Measurements from ENCODE around the gene ARPC4. TPM values are rescaled to one million over a fixed set of nuclear protein-coding genes. Genes with fewer than 3 reads are reported as not detected.
"Not testable (repeated sequence)": the region's sequence is repeated elsewhere in the genome, so short reads cannot be mapped to it uniquely, and the experiment has no call there.

ARPC4 gene
- total RNA-seq, 3 donors from 2014 or later (not counting 1 experiment from before 2014, with no cell fraction given), result 282 to 288 (median 285) TPM

GRCh38 chr3:9769012-9769411 lies 23.9 kb upstream of the ARPC4 start:
- intact Hi-C loops (cut with micrococcal nuclease), result loop anchor here (2.0 kb wide), 1 partner anchor 18 kb away; no protein-coding TSS in a partner anchor
- no peaks in the 10 kb centered on the region for H3K27me3 Mint-ChIP-seq (ENCODE audit: low read depth in 2 of 2)
- peaks cover 36% of the 10 kb centered on the region for H3K4me1 ChIP-seq (ENCODE audit: control insufficient read depth, insufficient read depth, low read length)
- H3K9me3 ChIP-seq (ENCODE audit: control insufficient read depth, insufficient read depth, low read length), result no peaks in the 10 kb centered on the region
- no peaks in the 10 kb centered on the region for H3K36me3 Mint-ChIP-seq
- WGBS (ENCODE audit: insufficient coverage), result 86% methylated on average over 5 of the region's 5 CpGs
- H3K27ac Mint-ChIP-seq, result peak overlapping the region in 1 of 2 donors; percentile 84
- peak overlapping the region; percentile 31 for H3K4me3 ChIP-seq (ENCODE audit: low read length)
- TF ChIP-seq CTCF (IDR thresholded peaks at IDR 0.05), result no peak
- H3K36me3 ChIP-seq (ENCODE audit: control insufficient read depth, insufficient read depth, low read length), result no peaks in the 10 kb centered on the region
- no peaks in the 10 kb centered on the region for H3K9me3 Mint-ChIP-seq
- H3K27ac ChIP-seq (ENCODE audit: low read length), result no peak overlapping the region
- no peak for DNase-seq
- H3K4me1 Mint-ChIP-seq, result peaks cover 35 to 49% of the 10 kb centered on the region in 2 donors
- peak overlapping the region; percentile 77 for H3K4me3 Mint-ChIP-seq
- H3K27me3 ChIP-seq (ENCODE audit: control insufficient read depth, insufficient read depth, low read length), result no peaks in the 10 kb centered on the region
- ATAC-seq, result no peak

GRCh38 chr3:9769426-9770275 lies 23.2 kb upstream of the ARPC4 start, which contains the start of gene CAMK1:
Gene CAMK1, minus strand, starts transcription at chr3:9769947. Its CDS starts 2,198 bp downstream, at chr3:9767749.
- no peaks in the 10 kb centered on the region for H3K27me3 Mint-ChIP-seq (ENCODE audit: low read depth in 2 of 2)
- DNase-seq (peak; percentile 57 to 64), ATAC-seq (peak; percentile 89 to 97 (median 96))
- Histone ChIP-seq H3K27ac (ENCODE audit: low read length) (no peak within 1 kb of the TSS), H3K4me3 (ENCODE audit: low read length) (peak within 1 kb of the TSS; percentile 31), H3K27me3 (ENCODE audit: control insufficient read depth, insufficient read depth, low read length) (no peaks in the 10 kb centered on the region), H3K9me3 (ENCODE audit: control insufficient read depth, insufficient read depth, low read length) (no peaks in the 10 kb centered on the region), H3K4me1 (ENCODE audit: control insufficient read depth, insufficient read depth, low read length) (peaks cover 36% of the 10 kb centered on the region), H3K36me3 (ENCODE audit: control insufficient read depth, insufficient read depth, low read length) (no peaks in the 10 kb centered on the region)
- no peaks in the 10 kb centered on the region for H3K36me3 Mint-ChIP-seq
- intact Hi-C loops (cut with micrococcal nuclease), result loop anchor here (2.0 kb wide), 1 partner anchor 19 kb away; no protein-coding TSS in a partner anchor
- H3K4me1 Mint-ChIP-seq, result peaks cover 35 to 49% of the 10 kb centered on the region in 2 donors
- 16% methylated on average over 49 of the region's 49 CpGs for WGBS (ENCODE audit: insufficient coverage)
- H3K27ac Mint-ChIP-seq, result peak within 1 kb of the TSS in 1 of 2 donors; percentile 84
- no peak for TF ChIP-seq CTCF (IDR thresholded peaks at IDR 0.05)
- peak within 1 kb of the TSS; percentile 86 for H3K4me3 Mint-ChIP-seq
- H3K9me3 Mint-ChIP-seq, result no peaks in the 10 kb centered on the region

GRCh38 chr3:9770276-9770812 lies 22.5 kb upstream of the ARPC4 start:
- Mint-ChIP-seq H3K36me3 (no peaks in the 10 kb centered on the region), H3K27me3 (ENCODE audit: low read depth in 2 of 2) (no peaks in the 10 kb centered on the region), H3K9me3 (no peaks in the 10 kb centered on the region), H3K27ac (peak overlapping the region in 1 of 2 donors; percentile 84), H3K4me3 (peak overlapping the region; percentile 86), H3K4me1 (peaks cover 35 to 49% of the 10 kb centered on the region in 2 donors)
- no peaks in the 10 kb centered on the region for H3K27me3 ChIP-seq (ENCODE audit: control insufficient read depth, insufficient read depth, low read length)
- H3K27ac ChIP-seq (ENCODE audit: low read length), result no peak overlapping the region
- H3K9me3 ChIP-seq (ENCODE audit: control insufficient read depth, insufficient read depth, low read length), result no peaks in the 10 kb centered on the region
- intact Hi-C loops (cut with micrococcal nuclease), result no loop called here
- H3K4me3 ChIP-seq (ENCODE audit: low read length), result peak overlapping the region; percentile 31
- peaks cover 36% of the 10 kb centered on the region for H3K4me1 ChIP-seq (ENCODE audit: control insufficient read depth, insufficient read depth, low read length)
- no peak for TF ChIP-seq CTCF (IDR thresholded peaks at IDR 0.05)
- DNase-seq (no peak), ATAC-seq (peak in 1 of 3 donors; percentile 22)
- 38% methylated on average over 14 of the region's 15 CpGs for WGBS (ENCODE audit: insufficient coverage)
- H3K36me3 ChIP-seq (ENCODE audit: control insufficient read depth, insufficient read depth, low read length), result no peaks in the 10 kb centered on the region

DNA sequence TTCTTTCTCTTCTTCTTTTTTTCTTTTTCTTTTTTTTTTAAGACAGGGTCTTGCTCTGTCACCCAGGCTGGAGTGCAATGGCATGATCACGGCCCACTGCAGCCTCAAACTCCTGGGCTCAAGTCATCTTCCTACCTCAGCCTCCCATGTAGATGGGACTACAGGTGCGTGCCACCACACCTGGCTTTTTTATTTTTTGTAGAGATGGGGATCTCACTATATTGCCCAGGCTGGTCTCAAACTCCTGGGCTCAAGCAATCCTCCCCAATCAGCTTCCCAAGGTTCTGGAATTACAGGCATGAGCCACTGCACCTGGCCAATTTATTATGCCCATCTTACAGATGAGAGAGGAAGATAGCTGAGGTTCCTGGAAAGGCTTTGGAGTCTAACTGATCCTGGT lies 21.9 kb upstream of the ARPC4 start:
- intact Hi-C loops (cut with micrococcal nuclease); DNase-seq; H3K27me3 Mint-ChIP-seq (ENCODE audit: low read depth in 2 of 2); H3K36me3 ChIP-seq (ENCODE audit: control insufficient read depth, insufficient read depth, low read length); ATAC-seq; H3K4me3 ChIP-seq (ENCODE audit: low read length); H3K27me3 ChIP-seq (ENCODE audit: control insufficient read depth, insufficient read depth, low read length); H3K9me3 ChIP-seq (ENCODE audit: control insufficient read depth, insufficient read depth, low read length); H3K9me3 Mint-ChIP-seq; H3K36me3 Mint-ChIP-seq; H3K27ac ChIP-seq (ENCODE audit: low read length): not testable (repeated sequence)
- Mint-ChIP-seq H3K27ac (peak overlapping the region in 1 of 2 donors; percentile 84), H3K4me1 (peaks cover 35 to 47% of the 10 kb centered on the region in 2 donors), H3K4me3 (peak overlapping the region; percentile 86)
- 100% methylated on average over 1 of the region's 2 CpGs for WGBS (ENCODE audit: insufficient coverage)
- H3K4me1 ChIP-seq (ENCODE audit: control insufficient read depth, insufficient read depth, low read length), result peaks cover 36% of the 10 kb centered on the region
